HG03521 (cell line): Measurements from ENCODE around the gene PRKAG3.

Experiments
- ATAC-seq: cut with Tn5 transposase; IDR thresholded peaks from one replicate; pipeline ENCODE4 v1.9.1; 2021; ENCODE audit warnings: mild to moderate bottlenecking, moderate library complexity; ENCODE audit not compliant: unreplicated experiment

Gene PRKAG3

DNA sequence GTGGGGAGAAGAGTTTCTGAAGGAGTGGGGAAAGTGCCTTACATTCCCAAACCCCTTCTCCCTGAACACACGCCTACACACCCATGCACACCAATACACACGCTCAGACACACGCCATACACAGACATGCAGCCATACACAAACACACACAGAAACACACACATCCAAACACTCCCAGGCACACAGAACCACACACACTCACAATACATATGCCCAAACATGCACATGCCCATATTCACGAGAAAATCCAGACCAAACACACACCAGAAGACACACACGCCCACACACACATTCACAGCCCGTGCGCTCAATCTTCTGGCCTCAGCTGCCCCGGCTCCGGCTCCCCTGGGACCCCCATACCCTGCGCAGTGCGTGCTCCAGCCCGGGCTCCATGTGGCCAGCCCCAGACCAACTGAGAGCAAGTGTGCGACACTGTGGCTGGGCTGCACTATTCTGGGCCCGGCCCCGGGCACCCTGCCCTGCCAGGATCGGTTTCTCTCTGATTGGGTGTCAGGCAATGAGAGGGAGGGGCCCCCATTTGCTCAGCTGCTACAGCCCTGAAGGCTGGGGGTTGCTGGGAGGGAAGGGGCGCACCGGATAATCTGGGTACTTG lies at the start of gene PRKAG3:
PRKAG3 (minus strand) TSS at position 426 of the 613 bp plus-strand sequence.
- ATAC-seq, result no peak

DNA sequence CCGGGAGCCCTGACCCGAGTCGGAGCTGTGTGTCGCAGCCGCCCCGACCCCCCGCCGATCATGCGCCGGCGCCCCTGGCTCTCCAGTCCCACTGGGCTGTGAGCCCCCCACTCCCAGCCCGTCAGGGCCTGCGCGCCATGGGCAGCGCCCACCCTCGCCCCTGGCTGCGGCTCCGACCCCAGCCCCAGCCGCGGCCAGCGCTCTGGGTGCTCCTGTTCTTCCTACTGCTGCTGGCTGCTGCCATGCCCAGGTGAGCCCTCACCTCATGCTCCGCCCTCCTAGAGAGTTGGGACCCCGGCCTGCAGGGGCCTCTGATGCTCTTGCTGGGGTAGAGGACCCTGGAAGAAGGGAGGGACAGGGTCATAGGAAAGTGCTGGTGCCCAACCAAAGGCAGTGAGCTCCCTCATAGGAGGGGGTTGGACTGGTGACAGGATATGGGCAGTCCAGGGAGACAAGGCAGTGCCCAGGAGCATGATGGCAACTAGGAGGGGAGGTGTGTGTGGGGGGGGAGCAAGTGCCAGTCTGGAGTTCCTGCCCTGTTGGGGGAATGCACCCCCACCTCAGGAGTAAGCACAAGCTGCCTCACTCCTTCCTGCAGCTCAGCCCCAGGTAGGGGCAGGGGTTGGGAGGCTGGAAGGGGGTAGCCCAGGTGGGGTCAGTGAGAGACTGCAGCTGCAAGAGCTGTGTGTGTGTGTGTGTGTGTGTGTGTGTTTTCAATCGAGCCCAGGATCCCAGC lies 49.4 kb upstream of the PRKAG3 start:
- ATAC-seq, result peak; percentile 2

DNA sequence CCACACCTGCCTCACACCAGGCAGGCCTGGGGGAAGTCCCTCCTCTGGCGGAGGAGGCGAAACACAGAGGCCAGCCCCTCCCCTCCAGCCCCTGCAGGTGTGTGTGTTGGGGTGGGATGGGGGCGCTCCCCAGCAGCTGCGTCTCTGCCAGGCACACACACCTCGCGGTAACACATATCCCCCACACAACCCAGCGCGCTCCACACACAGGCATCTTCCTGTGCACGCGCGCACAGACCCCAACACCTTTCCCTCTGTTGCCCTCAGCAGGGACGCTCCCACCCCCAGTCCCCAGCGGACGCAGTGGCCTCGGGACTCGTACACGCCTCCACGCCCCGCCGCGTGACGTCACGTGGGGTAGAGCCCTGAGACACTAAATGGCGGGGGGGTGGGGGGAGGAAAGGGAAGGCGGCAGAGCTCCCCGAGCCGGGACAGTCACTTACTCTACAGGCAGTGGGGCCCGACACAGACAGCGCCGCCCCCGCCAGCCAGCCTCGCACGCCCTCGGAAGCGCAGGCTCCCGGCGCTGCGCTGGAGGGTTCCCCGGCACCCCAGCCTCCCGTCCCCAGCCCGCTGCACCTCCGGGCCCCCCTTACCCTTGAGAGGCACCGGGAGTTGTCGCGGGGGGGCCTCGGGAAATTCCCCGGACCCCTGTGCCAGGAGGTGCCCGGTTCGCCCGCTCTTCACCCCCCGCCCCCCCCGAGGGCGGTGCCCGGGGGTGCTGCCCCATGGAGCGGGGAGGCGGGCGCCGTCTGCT lies 48.7 kb upstream of the PRKAG3 start, which contains the start of gene WNT10A:
WNT10A (plus strand) TSS at position 751 of the 757 bp plus-strand sequence. CDS start 144 bp downstream, outside the sequence.
- ATAC-seq, result peak; percentile 52

DNA sequence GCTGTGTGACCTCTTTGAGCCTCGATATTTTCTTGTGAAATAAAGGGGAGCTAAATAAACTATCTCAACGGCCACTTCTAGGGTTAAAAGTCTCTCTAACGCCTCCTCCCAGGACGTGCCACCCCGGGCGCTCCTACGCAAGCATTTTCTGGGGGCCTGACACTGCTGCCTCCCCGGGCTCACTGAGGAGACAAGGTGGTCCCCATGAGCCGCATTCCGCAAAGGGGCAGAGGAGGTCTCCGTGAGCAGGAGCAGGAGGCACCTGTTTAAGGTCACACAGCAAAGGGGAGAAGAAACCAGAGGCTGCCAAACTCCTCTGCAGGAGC lies 48.1 kb upstream of the PRKAG3 start:
- no peak for ATAC-seq

DNA sequence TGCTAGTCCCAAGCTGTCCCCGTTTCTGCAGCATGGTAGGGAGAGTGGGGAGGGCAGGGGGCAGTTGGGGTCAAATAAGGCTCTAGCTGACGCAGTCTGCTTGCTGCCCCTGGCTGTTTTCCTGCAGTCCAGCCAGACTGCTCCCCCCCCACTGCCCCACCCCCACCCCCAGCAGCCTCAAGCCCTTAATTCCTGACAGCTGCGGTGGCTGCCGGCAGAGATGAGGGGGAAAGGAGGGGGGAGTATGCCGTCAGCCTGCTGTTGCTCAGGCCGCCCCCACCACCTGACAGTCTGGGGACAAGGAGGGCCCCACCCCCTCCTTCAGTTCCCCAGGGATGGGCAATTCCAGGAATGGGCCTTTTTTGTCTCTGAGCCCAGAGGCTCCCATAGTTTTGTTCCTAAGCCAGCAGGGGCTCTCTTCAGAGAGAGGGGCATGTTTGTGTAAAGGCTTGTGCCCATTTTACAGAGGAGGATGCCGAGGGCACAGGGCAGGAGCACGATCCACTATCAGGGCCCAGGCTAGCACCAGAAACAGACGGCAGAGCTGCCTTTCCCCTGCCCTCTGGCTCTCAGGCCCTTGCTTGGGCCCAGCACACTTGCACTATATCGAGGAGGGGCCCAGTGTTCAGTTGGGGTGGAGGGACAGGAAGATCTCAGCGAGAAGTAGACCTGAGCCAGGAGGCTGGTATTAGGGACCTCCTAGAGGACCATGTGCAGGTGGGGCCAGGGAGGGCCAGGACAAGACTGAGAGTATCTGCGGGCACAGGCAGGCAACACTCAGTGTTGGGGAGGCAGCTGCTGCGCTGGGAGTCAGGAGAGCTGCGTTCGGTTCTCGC lies 47.5 kb upstream of the PRKAG3 start:
- no peak for ATAC-seq

DNA sequence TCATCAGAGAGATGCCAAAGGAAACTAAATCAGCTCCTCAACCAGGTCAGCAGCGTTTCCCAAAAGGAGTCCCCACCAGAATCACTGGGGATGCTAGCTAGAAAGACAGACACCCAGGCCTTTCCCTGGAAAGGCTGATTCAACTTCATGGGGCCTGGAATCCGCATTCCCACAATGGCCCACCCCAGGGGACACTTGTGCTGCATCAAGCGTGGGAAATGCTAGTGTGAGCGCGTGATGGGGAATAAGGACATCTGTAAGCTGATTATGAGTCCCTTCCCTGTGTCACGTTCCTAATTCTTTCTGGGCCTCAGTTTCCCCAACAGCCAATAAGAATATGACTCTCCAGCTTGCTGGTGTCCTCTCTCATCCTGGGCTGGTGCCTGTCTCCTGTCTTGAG lies 46.9 kb upstream of the PRKAG3 start:
- ATAC-seq, result no peak

DNA sequence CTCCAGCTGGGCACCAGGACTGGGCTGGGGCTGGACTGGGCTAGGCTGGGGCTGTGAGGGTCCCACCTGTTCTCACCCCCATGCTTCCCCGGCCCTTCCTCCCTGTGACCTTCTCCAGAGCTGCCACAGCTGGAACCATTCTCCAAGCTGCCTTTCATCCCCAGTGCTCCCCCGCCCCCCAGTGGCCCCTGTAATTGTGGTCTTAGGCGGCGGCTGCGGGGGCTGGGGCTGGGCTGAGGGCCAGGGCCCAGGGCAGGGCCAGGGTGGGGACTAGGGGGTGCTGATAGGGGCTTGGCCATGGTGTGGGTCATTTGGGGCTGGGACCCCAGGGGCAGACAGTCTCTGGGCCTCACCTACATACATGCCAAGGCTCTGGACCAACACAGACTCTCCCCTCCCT lies 46.3 kb upstream of the PRKAG3 start:
- ATAC-seq, result no peak

DNA sequence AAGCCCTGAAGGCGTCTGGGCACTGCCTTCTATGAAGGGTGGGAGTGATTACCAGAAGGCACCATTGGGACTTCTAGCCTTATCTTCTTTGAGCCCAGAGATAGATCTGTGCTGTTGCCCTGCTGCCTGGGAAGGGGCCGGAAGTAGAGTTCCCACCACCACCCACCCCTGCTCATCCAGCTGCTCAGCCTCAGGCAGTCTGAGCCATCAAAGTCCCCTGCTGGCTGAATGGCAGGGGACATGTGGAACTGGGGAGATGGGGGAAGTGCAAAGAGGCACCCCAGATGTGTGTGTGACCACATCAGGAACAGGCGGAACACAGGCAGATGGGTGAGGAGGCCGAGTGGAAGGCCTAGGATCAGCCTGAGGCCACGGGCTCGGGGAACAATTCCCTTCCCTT lies 45.7 kb upstream of the PRKAG3 start:
- ATAC-seq, result no peak

DNA sequence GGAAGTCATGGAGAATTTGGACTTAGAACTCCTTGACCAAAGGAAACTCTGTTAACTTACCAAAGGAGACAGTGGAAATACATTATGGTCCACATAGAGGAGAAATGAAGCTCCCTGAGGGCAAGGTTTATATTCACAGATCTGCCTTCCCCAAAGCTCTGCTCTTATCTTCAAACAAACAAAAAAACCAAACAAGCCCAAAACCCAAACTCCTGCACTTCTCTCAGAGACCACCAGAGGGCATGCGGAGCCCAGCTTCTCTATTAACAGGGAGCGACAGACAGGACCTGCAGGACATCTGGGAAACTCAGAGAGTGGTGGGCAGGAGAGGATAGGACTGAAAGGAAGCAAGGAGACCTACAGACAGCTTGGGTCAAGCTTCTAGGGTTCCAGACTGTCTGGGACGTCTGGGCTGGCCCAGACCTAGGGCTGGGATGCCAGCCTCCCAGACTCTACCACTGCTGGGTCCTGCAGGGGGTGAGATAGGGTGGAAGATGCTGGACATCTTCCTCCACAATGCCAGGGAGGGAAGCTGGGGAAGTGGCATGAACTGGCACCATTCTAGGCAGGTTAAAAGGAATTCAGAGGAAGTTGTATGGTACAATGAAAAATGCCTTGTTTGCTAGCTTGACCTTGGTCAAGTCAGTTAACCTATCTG lies 45.1 kb upstream of the PRKAG3 start:
- ATAC-seq, result no peak

DNA sequence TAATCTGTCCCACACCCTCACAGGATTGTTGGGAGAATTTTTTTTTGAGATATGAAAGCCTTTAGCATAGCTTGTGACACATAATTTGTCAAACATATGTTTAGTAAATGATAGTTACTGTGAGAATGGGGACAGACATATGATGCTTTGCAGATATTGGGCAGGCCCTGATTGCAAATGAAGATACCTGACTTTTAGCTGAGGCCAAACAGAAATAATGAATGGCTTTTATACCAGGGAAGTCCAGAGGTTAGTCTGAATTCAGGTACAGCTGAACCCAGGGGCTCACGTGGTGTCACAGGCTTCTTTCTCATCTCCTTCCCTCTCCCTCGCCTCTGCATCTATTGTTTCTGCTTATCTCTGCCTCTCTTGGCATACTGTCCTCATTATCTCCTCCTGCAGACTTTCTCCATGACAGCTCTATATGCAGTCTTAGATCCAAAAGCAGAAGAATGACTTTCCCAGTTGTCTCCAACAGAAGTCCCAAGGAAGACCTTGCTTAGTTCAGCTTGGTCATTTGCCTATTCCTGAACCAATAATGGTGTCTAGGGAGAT lies 44.2 kb upstream of the PRKAG3 start:
- no peak for ATAC-seq

DNA sequence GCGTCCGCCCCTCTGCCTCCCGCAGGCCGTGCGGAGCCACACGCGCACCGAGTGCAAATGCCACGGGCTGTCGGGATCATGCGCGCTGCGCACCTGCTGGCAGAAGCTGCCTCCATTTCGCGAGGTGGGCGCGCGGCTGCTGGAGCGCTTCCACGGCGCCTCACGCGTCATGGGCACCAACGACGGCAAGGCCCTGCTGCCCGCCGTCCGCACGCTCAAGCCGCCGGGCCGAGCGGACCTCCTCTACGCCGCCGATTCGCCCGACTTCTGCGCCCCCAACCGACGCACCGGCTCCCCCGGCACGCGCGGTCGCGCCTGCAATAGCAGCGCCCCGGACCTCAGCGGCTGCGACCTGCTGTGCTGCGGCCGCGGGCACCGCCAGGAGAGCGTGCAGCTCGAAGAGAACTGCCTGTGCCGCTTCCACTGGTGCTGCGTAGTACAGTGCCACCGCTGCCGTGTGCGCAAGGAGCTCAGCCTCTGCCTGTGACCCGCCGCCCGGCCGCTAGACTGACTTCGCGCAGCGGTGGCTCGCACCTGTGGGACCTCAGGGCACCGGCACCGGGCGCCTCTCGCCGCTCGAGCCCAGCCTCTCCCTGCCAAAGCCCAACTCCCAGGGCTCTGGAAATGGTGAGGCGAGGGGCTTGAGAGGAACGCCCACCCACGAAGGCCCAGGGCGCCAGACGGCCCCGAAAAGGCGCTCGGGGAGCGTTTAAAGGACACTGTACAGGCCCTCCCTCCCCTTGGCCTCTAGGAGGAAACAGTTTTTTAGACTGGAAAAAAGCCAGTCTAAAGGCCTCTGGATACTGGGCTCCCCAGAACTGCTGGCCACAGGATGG lies 42.0 kb upstream of the PRKAG3 start:
- ATAC-seq, result no peak

DNA sequence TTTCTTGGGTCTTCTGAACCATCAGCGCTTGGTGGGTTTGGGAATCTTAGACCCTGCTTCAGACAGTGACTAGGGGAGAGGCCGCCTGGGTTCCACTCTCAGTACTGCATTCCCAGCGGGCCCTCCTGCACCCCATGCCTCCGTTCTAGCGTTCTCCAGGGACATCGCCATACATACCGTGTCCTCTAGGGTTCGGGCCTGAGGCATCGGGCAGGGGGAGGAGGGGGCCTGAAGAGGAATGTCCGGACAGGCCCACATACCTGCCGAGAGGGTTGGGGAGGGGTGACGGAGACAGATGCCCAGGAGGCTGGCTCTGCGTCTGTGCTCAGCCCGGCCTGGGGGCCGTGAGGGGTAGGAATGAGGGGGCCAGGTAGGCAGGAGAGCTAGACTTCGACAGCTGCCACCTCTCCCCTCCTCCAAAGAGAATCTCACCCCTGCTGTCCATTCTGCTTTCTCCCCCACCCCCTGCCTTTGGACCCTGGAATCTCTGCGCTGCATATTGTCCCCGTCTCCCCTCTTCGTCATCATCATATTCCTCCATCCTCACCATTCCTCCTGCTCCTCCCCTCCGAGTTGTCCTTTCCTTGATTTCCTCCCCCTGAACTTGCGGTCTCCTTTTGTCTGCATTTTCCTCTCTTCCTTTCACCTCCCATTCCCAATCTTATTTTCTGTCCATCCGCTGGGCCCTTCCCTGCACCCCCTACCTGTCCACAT lies 41.2 kb upstream of the PRKAG3 start:
- ATAC-seq, result no peak

DNA sequence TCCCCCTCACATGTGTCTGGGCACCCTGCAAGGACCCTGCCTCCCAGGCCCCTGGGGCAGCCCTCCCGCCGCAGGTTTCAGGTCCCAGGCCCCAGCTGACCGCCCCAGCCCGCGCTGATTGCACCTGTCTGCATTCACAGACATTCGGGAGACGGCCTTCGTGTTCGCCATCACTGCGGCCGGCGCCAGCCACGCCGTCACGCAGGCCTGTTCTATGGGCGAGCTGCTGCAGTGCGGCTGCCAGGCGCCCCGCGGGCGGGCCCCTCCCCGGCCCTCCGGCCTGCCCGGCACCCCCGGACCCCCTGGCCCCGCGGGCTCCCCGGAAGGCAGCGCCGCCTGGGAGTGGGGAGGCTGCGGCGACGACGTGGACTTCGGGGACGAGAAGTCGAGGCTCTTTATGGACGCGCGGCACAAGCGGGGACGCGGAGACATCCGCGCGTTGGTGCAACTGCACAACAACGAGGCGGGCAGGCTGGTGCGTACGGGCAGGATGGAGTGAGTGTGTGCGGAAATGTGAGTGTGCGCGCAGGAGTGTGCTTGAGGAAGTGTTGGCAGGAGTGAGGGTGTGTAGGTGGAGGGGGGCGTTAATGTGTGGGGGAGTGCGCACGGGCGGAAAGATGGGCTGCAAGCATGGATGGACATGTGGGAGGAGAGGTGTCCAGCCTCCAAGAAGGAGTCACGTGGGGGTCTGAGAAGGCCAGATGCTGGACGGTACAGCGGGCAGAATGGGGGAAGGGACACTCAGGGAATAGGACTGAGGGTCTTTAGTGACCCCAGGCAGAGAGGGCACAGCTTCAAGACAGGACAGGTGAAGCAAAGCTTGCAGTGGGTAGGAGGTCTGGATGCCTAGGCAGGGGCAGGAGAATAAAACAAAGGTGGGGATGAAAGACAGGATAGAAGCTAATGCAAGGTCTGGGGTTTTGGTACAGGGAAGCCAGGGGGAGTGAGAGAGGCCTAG lies 40.0 kb upstream of the PRKAG3 start:
- ATAC-seq, result no peak

DNA sequence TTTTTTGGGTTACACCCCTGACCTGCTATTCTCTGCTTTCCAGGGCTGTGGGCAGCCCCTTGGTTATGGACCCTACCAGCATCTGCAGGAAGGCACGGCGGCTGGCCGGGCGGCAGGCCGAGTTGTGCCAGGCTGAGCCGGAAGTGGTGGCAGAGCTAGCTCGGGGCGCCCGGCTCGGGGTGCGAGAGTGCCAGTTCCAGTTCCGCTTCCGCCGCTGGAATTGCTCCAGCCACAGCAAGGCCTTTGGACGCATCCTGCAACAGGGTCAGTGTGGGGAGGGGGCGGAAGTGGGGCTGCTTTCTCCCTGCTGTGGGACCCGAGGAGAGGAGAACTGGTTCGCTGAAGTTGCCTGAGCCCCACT lies 39.4 kb upstream of the PRKAG3 start:
- no peak for ATAC-seq

DNA sequence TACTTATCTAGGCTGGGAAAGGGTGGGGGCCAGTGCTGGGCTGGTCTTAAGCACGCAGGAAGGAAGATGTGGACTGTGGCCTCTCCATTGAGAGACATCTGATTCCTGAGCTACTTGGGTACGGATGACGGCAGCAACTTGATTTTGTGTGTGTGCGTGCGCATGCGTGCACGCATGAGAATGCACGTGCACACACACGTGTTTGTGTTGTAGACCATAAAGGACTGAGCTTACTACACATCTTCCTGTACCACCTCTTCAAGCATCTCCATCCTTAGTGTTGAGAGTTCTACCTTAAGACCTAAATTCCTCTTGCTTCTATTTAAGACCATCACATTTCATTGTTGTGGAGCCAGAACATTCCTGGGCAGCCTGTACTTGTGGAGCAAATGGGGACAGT lies 37.5 kb upstream of the PRKAG3 start:
- ATAC-seq, result no peak

DNA sequence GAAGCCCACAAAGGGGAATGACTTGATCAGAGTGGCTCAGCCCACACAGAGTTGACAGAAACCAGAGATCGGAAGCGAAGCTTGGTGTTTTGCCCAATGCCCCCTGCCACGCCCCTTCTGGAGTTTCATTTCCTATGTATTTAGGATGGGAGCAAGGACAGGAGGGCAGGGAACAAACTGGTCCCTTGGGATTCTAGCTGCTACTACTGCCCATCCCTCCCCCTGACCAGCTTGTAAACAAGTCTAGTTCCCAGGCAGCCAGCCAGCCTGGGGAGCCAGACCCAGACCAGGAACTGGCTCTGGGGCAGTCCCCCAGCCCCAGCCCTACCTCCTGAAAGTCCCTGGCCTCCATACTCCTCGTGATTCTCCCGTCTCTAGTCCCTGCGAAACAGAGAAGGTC lies 36.3 kb upstream of the PRKAG3 start:
- ATAC-seq, result no peak

DNA sequence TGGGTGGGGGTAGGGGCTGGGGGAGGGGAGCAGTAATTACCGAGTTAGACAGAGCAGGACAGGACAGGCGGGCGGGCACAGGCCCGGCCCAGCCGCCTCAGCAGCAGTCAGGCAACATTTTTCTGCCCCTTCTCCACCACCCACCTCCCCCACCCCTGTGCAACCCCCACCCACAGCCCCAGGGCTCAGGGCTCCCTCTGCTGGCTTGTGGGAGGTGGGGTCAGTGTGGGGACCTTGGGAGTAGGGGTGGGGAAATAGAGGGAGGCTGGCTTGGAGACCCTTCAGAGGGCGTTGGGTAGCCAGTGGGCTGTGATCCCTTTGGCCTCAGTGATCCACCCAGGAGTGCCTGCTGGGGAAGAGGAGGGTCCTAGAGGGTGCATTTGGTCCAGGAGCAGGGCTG lies 34.4 kb upstream of the PRKAG3 start:
- ATAC-seq, result no peak

DNA sequence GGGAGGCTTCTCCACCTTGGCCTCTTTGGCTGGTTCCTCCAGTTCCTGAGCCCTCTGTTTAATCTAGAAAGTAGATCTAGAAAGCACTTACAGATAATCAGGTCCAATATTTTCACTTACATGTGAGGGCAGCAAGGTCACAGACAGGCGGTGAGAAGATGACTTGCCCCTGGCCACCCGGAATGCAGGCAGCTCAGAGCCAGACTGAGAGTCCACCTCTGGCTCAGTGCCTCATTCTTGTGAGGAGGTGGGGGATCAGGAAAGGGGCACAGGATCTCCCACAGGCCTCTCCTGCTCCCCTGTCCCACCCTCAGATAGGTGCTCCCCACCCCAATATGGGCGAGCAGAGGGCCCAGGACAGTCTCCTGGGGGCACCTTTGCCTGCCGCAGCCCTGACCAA lies 33.8 kb upstream of the PRKAG3 start:
- ATAC-seq, result no peak
